Stimulated activated naive CD4-positive, alpha-beta T cell treated with Interleukin-2 at 50 U/mL for 16 hours (primary cell): ENCODE measurements around the gene POLR3F.
"Not testable (repeated sequence)": the region's sequence is repeated elsewhere in the genome, so short reads cannot be mapped to it uniquely, and the experiment has no call there.

Experiments used
- DNase-seq: peaks from one replicate; lab custom pipeline; 2025; lab: John Stamatoyannopoulos, UW

The POLR3F gene

GRCh38 chr20:18466894-18467730, at the start of gene POLR3F, which contains the start of gene DZANK1:
Gene POLR3F, plus strand, starts transcription at chr20:18467390. Its CDS starts 117 bp downstream, at chr20:18467507.
Gene DZANK1, minus strand, starts transcription at chr20:18467030. Its CDS starts 1,672 bp downstream, at chr20:18465358.
- DNase-seq, result peak; percentile 91

DNA sequence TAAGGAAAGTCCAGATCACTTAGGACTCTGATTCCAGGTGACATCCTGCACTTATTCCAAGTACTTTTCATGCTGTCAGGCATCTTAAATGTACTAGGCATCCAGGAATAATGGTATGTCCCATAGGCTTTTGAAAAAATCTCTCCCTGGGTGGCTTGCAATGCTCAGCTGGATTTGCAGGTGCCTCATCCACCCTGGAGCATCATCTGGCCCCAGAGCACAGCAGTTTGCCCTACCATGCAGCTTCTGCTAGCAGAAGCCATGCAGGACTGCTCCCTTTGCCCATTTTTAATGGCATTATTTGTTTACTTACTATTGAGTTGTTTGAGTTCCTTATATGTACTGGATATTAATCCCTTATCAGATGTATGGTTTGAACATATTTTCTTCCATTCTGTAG, 45.6 kb upstream of the POLR3F start:
- DNase-seq, result no peak

DNA sequence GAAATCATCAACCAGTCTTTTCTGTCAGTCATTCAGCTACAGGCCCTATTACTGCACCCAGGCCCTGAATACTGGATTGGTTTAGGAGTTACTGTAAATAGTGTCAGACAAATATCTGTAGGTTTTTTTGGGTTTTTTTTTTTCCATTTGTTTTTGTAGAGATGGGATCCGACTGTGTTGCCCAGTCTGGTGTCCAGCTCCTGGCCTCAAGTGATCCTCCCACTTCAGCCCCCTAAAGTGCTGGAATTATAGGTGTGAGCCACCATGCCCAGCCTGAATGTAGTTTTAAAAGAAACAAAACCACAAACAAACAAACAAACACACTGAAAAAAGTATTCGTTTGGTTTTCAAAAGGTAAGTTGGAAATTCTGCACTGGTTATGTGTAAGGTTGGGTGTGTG, 40.0 kb upstream of the POLR3F start:
- DNase-seq, result no peak

- no peak for DNase-seq
These were observed 38.6 kb upstream of the POLR3F start for GRCh38 chr20:18428490-18429173.

DNA sequence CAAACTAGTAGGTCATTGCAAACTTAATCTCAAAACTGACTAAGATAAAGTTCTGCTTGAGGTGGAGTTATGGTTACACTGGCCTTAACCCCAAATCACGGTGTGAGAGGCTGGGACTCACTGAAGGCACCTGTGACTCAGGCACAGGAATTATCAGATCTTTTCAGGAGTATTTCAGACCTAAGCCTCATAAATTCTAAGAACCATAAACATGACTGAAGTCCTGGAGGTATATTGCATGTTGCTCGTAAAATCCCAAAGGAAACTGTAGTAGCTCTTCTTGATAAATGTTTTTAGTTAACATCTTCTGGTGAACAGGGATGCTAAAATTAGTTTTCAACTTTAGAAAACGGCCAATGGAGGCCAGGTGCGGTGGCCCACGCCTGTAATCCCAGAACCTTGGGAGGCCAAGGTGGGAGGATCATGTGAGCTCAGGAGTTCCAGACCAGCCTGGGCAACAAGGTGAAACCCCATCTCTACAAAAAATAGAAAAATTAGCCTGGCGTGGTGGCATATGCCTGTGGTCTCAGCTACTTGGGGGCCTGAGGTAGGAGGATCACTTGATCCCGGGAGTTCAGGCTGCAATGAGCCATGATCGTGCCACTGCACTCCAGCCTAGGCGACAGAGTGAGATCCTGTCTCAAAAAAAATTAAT, 36.9 kb upstream of the POLR3F start:
- no peak for DNase-seq

GRCh38 chr20:18431206-18431605, 36.0 kb upstream of the POLR3F start:
- DNase-seq, result no peak

DNA sequence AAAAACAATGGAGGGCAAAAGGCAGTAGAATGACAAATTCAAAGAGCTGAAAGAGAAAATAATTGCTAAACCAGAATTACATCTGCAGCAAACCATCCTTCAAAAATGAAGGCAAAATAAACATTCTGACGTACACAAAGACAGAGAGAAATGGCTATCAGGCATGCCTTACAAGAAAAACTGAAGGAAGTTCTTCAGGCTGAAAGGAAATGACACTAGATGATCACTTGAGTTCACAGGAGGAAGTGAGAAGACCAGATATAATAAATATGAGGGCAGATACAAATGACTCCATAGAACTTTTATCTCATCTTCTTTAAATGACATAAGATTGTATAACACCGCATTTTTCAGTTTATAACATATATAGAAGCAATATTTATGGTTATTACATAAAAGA, 30.3 kb upstream of the POLR3F start:
- no peak for DNase-seq

GRCh38 chr20:18440403-18440802, 26.8 kb upstream of the POLR3F start:
- no peak for DNase-seq

DNA sequence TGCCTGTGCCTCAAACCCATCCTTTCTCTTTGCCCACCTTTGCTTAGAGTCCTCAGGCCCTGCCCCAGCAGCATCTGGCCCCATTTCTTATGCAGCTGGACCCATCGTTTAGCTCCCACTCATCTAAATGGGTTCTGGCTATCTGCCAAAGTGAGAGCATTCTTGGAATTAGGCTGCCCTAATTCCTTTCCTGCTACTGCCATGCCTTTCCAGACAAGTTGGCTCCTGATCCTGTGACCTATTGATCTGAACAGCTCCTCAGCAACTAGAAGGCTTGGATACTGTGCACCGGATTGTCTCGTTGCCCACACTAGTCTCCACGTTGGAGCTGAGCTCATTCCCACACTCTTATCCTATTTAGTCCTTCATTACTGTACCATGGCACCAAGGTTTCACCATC, 23.3 kb upstream of the POLR3F start:
- no peak for DNase-seq

DNA sequence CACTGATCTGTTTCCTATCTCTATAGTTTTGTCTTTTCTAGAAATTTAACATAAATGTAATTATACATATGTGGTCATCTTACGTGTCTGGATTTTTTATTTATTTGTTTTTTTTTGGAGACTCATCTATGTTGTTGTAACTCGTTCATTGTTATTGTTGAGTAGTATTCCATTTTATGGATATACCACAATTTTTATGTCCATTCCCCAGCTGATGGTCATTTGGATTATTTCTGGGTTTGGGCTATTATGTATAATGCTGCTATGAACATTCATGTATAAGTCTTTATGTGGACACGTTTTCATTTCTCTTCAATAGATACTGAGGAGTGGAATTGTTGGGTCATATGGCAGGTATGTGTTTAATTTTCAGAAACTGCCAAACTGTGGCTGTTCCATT, 10.6 kb upstream of the POLR3F start:
- no peak for DNase-seq

DNA sequence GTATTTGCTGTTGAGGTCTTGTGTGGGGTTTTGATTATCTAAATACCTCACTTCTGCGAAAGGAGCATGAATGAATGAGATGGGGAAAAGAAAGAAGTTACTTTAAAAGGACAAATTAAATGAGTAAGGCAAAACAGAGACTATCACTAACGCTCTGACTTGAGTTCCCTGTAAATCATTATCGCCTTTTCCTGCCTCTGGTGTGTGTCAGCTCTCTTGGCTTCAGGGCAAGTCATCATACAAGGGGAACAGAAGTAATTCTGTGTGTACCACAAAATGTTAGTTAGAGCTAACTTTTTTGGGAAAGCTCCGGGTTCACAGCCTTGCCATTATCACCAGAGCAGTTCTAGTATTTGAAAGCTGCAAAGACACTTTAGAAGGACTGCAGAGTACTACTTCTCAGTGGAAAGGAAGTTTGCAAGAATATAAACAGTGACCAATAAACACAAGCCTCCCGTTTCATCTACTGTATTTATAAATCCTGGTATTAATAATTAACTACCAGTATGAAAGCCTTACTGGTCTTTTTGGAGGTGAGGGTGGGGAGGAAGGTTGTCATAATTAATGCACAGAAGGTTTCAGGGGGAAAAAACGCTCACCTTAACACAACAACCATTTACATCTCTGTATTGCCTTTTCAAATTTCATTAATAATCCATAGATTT, 1.5 kb upstream of the POLR3F start:
- DNase-seq, result no peak

DNA sequence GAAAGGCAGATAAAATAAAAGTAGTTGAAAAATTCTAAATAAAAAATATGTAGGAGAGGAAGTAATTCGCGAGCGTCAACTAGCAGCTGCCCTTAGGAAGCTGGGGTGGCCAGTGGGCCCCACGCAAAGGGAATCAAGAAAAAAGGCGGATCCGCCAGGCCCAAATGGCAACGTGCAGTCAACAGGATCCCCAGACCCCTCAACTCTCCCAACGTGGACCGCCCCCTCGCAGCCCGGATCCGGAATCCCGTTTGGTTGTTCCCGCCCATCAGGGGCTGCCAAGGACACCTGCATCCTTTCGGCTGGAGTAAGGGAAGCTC, 656 bp upstream of the POLR3F start:
- DNase-seq, result no peak

- no peak for DNase-seq
These were observed 10.0 kb downstream of the POLR3F start for GRCh38 chr20:18477218-18477617.

DNA sequence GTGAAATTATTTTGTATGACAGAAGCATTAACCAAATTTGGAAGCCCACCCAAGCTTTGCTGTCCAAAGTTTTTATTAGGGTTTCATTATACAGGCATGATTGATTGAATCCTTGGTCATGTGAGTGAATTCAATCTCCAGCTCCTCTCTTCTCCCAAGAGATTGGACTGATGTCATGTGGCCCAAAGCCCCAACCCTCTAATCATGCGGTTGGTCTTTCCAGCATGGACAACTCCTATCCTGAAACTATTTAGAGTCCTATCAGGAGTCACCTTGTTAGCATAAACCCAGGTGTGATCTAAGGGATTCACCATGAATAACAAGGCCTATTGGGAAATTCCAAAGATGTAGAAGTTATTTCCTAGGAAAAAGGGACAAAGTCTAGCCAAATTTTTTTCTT, 10.6 kb downstream of the POLR3F start:
- DNase-seq, result no peak

- DNase-seq, result no peak
These were observed 14.4 kb downstream of the POLR3F start for GRCh38 chr20:18481596-18481995.

- no peak for DNase-seq
These were observed 21.1 kb downstream of the POLR3F start for GRCh38 chr20:18488301-18488700.

- DNase-seq, result no peak
These were observed 28.9 kb downstream of the POLR3F start for GRCh38 chr20:18496042-18496441.

DNA sequence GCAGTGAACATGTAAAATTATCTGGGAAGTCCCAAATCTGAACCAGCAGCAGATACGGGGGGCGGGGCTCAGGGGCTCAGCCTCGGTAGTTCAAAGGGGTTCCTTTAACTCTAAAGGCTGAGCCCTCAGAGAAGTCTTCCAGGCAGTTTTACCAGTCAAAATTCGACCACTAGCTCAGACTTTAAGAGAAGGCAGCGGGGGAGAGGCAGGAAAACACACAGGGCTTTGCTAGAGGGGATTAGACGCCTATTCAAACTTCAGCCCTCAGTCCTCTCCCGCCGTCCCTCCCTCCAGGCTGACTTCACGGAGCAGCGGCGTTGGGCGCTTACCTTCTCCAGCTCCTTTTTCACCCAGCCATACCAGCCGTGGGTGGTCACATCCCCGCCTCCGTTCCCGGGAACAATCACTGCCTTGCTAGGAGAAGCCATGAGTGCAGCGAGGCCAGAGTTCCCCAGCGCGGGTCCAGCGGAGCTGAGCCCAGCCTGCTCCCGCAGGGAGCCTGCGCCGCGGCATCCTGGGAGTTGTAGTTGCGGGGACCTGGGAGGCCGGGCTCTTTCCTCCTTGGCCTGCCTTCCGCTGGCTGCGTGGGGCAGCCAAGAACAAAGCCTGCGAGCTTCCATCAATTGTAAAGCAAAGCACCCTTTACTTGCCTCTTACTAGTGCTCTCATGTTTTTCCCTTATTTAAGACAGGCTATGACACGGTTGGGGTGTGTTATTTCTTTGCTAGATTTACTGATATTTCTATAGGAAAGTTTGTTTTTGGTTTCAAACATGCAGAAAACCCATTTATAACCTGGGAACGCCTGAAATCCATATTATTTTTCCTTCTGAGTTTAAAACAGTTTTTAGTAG, 29.8 kb downstream of the POLR3F start, which contains the start of gene RBBP9:
TSS of gene RBBP9 (minus strand) at position 486 of the 853 bp plus-strand sequence. CDS start at position 428, 58 bp downstream.
- DNase-seq, result peak; percentile 60

- DNase-seq, result no peak
These were observed 30.4 kb downstream of the POLR3F start for GRCh38 chr20:18497603-18498002.

DNA sequence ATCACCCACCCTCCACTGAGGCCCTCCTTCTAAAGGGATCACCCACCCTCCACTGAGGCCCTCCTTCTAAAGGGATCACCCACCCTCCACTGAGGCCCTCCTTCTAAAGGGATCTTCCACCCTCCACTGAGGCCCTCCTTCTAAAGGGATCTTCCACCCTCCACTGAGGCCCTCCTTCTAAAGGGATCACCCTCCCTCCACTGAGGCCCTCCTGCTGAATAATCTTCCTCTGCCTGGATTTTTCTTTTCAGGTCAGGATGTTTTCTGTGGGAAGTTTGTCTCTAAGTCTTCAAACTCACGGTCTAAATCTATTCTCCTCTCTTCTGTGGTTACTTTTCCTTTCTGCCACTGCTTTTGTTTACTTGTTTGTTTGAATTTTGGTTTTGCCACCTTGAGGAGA, 34.5 kb downstream of the POLR3F start:
- not testable (repeated sequence) for DNase-seq

DNA sequence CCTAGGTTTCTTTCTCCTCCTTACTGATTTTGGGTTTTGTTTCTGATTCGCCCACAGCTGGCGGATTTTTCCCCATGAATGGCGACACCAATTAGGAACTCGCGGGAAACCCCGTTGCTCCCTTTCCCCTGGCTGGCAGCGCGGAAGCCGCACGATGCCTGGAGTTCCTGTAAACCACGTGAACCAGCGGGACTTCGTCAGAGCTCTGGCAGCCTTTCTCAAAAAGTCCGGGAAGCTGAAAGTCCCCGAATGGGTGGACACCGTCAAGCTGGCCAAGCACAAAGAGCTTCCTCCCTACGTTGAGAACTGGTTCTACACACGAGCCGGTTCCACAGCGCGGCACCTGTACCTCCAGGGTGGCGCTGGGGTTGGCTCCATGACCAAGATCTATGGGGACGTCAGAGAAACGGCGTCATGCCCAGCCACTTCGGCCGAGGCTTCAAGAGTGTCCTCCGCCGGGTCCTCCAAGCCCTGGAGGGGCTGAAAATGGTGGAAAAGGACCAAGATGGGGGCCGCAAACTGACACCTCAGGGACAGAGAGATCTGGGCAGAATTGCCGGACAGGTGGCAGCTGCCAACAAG, 37.4 kb downstream of the POLR3F start:
- DNase-seq, result no peak
